HG03571 (cell line): ENCODE results near the gene ZNF385B.
"Not testable (repeated sequence)": the region's sequence is repeated elsewhere in the genome, so short reads cannot be mapped to it uniquely, and the experiment has no call there.

Experiments used
- ATAC-seq: cut with Tn5 transposase; IDR thresholded peaks from one replicate; pipeline ENCODE4 v1.9.1; 2021; ENCODE audit not compliant: unreplicated experiment

The ZNF385B gene

GRCh38 chr2:179861416-179862067 lies at the start of gene ZNF385B:
Gene ZNF385B, minus strand, starts transcription at chr2:179861612.
- ATAC-seq = no peak

- no peak for ATAC-seq
Observed at GRCh38 chr2:179910735-179911113, 49.3 kb upstream of the ZNF385B start.

- no peak for ATAC-seq
Observed at GRCh38 chr2:179909845-179910734, 48.7 kb upstream of the ZNF385B start.

GRCh38 chr2:179900655-179901054 lies 39.2 kb upstream of the ZNF385B start:
- ATAC-seq = no peak

- ATAC-seq = no peak
Observed at GRCh38 chr2:179899666-179900065, 38.3 kb upstream of the ZNF385B start.

- ATAC-seq = no peak
Observed at GRCh38 chr2:179898873-179899272, 37.5 kb upstream of the ZNF385B start.

- ATAC-seq = no peak
Observed at GRCh38 chr2:179893616-179894015, 32.2 kb upstream of the ZNF385B start.

- ATAC-seq = no peak
Observed at GRCh38 chr2:179891237-179891636, 29.8 kb upstream of the ZNF385B start.

- ATAC-seq = no peak
Observed at GRCh38 chr2:179890666-179891065, 29.3 kb upstream of the ZNF385B start.

- not testable (repeated sequence) for ATAC-seq
Observed at GRCh38 chr2:179888642-179889041, 27.2 kb upstream of the ZNF385B start.

GRCh38 chr2:179884193-179884592 lies 22.8 kb upstream of the ZNF385B start:
- ATAC-seq = no peak

- no peak for ATAC-seq
Observed at GRCh38 chr2:179882851-179883806, 21.7 kb upstream of the ZNF385B start.

GRCh38 chr2:179877601-179878364 lies 16.4 kb upstream of the ZNF385B start:
- ATAC-seq = no peak

GRCh38 chr2:179876266-179876665 lies 14.9 kb upstream of the ZNF385B start:
- ATAC-seq = no peak

- no peak for ATAC-seq
Observed at GRCh38 chr2:179875864-179876263, 14.5 kb upstream of the ZNF385B start.

GRCh38 chr2:179862898-179863458 lies 1.6 kb upstream of the ZNF385B start:
- ATAC-seq = no peak

- ATAC-seq = no peak
Observed at GRCh38 chr2:179861027-179861415, 391 bp downstream of the ZNF385B start.

GRCh38 chr2:179860255-179861026 lies 971 bp downstream of the ZNF385B start:
- ATAC-seq = no peak

GRCh38 chr2:179859523-179859922 lies 1.9 kb downstream of the ZNF385B start:
- ATAC-seq = no peak
